Measurements from ENCODE around the gene EIF3I.
A peak's percentile ranks its signal among the peaks of the same experiment; 100 is the strongest.

Gene EIF3I
- 119 to 420 (median 122) reads per million in 3 experiments for total RNA-seq

DNA sequence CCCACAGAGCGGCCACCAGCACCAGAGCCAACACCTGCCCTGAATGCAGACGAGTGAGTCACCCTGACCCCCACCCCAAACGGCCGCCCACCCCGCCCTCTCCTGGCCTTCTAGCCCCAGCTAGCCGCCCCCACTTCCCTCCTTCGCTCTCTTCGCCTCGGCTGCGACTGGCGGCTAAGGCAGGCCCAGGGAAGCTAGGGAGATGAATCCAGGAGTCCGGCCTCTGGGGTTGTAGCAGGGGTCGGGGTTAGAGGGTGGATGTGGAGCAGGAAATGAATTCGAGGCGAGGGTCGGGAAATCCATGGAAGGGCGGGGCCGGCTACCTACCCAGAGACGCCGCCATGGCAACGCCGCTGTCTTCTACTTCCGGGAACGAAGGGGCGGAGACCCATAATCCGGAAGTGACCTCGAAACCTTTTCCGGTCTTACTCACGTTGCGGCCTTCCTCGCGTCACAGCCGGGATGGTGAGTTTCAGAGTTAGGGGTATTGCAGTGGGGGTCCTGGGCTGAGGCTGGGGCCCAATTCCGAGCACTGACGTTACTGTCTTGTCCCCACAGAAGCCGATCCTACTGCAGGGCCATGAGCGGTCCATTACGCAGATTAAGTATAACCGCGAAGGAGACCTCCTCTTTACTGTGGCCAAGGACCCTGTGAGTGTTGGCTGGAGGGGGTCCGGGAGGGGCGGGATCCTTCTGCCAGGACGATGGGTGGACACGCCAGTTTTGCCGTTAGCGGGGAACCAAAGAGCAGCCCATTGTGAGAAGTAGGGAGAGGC, at the start of gene EIF3I, which contains the start of gene TMEM234:
Gene EIF3I, plus strand, starts transcription at position 428 of the 776 bp plus-strand sequence. Its CDS starts 35 bp downstream, at position 463.
Gene TMEM234, minus strand, starts transcription at position 374 of the 776 bp plus-strand sequence. Its CDS starts 31 bp downstream, at position 343.
- peak; percentile 91 for DNase-seq

DNA sequence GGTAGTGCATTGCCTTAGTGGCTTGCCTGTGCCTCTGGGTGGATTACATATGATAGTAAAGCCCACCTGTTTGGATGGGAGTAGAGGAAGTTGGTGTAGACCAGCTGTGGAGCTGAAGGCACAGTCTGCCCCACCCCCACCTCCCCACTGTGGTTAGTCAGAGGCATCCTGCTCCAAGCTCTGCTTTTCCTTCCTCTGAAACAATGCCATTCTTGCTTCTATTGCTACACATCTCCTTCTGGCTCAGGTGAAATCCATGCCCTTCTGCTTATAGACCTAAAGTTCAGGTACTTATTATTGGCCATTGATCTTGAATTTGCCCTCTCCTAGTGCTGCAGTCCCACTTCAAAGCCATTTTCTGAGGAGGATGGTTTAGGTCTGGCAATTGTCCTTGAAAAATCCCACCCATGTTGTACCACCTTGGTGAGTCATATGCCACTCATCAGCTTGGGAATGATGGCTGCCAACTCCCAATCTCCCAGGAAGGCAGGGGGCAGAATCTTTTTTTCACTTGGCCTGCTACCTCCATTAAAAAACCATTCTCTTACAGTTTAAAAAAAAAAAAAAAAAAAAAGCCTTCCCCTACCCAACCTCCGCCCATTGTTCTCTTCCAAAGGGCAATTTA, 49.5 kb upstream of the EIF3I start:
- no peak for DNase-seq

DNA sequence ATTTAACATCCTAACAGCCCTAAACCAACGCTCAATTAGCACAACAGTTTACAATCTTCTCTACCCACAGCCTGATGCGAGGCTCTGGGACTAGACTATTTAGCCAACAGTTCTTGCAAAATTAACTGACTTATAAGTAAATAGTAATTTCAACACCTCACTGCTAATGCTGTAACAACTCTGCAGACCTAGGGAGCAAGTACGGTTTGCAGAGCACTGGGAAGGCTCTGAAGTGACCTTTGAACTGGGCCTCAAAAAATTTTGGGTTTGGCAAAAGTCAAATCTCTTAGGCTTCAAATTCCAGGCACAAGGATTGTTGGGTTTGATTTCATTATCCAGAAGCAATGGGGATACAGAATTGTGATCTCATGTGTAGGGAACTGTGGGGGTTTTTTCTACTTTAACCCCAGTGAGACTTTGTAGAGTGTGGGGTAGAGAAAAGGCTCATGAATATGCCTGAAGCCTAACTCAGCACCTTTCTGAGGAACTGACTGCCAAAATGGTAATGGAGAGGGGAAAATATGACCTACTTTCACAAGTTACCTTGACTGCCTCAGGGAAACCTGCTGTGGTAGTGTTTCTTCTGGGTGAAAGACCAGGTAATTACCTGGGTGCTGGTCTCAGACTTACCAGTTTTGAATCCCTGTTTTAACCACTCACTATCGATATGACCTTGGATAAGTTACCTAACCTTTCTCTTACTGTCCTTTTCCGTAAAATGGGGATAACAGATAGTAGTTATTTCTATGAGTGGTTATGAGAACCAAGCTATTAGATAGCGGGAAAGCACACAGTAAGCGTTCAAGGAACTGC, 43.6 kb upstream of the EIF3I start:
- no peak for DNase-seq

DNA sequence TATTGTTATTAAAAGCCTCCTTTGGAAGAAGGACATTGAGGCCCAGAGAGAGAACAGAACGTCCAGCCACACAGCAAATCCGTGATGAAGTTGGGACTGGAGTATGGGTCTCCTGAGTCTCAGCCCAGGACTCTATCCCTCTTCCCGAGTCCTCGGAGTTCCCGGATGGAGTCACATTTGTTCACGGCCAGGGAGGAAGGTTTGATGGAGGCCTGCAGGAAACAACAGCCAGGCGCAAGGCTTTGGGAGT, 43.1 kb upstream of the EIF3I start:
- DNase-seq, result no peak

DNA sequence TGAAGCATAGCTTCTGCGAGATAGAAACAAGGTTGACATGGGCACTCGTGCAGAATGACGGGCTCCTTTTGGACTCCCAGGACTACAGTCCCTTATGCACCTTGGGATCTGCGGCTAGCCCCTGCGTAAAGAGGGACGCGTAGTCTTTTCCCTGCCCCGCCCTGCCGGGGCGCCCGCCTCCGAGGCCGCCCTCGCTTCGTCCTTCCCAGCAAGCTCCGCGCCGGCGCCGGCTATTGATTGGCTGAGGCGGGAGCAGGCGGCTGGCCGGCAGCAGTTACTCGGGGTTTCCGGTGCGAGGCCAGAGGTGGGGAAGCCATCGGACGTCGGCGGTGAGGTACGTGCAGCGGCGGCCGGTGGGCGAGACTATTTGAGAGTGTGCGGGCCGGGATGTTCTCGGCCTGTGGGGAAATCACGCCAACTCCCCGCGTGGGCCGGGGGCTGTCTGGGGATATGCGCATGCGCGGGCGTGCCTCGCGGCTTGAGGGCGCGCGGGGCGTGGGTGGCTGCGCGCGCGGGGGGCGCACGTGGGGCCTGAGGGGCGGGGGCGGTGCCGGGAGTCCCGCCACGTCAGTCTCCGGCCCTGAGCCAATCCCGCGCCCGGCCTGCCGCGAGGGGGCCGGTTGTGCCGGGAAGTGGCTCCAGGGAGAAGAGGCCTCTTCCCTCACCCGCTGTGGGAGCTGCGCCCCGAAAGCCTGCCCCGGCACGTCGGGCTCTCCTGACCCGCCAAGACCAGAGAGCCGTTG, 42.6 kb upstream of the EIF3I start, which contains the start of gene TXLNA:
Gene TXLNA, plus strand, starts transcription at position 233 of the 743 bp plus-strand sequence. CDS start 671 bp downstream, outside the sequence.
- peak; percentile 84 for DNase-seq

DNA sequence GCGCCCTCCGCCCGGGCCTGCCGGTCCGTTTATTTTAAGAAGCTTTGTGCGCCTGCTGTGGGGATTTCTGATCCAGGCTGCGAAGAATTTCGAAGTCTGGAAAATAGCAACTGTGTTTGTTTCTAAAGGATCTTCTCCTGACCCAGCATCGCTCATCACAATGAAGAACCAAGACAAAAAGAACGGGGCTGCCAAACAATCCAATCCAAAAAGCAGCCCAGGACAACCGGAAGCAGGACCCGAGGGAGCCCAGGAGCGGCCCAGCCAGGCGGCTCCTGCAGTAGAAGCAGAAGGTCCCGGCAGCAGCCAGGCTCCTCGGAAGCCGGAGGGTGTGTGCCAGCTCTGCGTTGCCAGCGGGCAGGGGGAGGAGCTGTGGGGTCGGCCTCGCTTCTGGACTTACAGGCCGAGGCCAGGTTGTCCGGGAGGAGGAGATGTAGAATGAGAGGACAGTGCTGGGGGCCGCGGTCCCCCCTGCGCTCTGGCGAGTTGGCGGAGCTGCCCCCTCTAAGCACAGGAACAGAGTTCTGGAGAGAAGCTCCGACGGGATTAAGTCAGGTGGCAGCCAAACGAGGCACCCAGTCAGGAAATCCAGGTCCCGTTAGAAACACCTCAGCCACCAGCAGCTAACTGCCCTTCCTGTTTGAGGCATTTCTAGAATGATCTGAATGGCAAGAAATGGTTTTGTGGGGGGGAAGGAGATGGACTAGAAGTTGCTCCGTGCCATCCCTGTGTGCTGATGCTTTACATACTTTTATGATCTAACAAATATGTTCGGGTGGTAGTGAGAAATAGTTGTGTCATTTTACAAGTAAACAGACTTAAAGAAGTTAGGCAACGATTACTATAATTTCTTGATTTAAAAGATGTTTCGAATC, 41.8 kb upstream of the EIF3I start:
- no peak for DNase-seq

- no peak for DNase-seq
These were observed 41.1 kb upstream of the EIF3I start for GRCh38 chr1:32181065-32181464.

GRCh38 chr1:32181563-32181962, 40.6 kb upstream of the EIF3I start:
- no peak for DNase-seq

DNA sequence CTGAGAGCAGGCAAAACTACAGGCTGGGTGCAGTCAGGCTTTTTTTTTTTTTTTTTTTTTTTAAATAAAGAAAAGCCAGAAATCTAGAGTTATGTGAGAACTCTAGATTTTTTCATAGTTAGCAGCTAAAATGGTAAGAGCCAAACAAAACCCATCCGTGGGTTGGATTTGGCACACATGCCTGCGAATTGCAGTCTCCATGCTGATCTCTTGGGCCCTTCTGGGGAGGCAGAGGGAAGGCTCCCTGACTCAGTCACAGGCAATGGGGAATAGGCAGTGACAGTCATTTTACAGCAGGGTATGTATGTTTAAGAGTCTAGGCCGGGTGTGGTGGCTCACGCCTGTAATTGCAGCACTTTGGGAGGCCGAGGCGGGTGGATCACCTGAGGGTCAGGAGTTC, 40.1 kb upstream of the EIF3I start:
- no peak for DNase-seq

DNA sequence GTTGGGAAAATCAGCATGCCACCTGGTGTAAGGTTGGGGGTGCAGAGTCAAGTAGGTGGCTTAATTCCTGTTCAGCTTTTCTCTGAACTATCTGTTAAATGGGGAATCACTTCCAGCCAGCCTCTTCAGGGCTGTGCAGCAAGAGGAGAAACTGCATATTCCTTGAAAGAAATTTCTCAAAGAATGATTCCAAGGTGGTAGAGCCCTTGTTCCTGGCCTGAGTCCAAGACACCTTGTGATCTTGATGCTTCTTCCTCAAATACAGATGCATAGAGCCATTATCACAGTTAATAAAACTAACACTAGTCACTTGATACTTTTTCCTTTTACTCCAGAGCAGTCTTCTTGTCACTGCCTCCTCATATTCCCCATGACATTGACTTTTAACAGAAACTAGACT, 37.6 kb upstream of the EIF3I start:
- no peak for DNase-seq

DNA sequence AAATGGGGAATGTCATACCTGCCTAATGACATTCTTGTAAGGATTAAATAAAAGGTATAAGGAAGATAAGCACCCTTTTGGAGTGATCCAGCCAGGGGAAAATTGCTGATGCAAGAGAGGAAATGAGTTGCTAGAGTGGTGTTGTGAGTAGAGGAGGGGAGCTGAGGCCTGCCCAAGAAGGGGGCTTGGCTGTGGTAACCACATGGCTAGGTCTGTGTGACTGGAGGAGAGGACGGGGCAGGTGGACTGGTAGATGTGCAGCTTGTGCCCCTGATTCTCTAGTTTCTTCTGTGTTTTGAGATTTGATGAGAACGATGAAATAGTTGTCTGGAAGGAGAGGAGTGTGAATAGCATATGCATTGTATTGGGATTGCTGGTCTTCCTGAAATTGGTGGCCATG, 36.1 kb upstream of the EIF3I start:
- no peak for DNase-seq

GRCh38 chr1:32186491-32186890, 35.7 kb upstream of the EIF3I start:
- DNase-seq, result no peak

GRCh38 chr1:32187850-32188249, 34.4 kb upstream of the EIF3I start:
- DNase-seq, result no peak

DNA sequence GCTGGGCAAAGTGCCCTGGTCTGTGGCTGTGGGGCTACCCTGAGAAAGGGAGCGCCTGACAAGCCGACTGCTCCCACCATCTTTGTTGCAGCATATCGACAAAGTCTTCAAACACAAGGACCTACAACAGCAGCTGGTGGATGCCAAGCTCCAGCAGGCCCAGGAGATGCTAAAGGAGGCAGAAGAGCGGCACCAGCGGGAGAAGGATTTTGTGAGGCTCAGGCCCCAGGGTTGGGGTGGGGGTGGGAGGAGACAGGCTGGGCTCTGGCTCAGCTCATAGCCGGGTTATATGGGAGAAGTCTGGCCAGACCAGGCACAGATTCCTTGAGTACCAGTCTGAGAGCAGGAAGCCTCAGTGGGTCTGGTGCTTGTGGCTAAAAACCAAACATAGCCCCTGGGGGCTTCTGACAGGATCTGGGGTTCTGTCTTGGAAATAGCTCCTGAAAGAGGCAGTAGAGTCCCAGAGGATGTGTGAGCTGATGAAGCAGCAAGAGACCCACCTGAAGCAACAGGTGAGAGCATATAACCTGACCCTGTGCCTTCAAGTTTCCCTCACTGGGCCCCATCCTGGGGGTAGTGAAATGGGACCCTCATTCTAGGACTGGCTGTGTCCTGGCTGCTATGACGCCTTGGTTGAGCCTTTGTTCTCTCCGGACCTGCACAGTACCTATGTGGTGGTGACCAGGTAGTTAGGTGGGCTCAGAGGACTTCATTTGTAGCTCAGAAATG, 29.8 kb upstream of the EIF3I start:
- DNase-seq, result no peak

- DNase-seq, result no peak
These were observed 27.2 kb upstream of the EIF3I start for GRCh38 chr1:32194984-32195383.

DNA sequence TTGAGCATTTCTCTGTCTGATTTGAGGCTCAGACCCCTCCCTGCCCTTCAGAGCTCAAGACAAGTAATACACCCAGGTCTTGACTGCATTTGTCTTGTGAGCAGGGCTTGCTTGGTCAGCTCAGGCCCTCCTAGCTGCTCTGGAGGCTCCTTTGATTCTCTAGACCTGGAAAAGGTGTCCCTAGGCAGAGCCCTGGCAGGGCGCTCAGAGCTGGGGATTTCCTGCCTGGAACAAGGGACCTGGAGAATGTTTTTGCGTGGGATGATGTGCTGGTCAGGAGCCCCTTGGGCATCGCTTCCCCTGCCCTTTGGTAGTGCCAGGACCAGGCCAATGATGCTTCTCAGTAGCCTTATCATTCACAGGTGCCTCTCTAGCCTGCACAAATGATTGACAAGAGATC, 26.7 kb upstream of the EIF3I start:
- DNase-seq, result no peak

DNA sequence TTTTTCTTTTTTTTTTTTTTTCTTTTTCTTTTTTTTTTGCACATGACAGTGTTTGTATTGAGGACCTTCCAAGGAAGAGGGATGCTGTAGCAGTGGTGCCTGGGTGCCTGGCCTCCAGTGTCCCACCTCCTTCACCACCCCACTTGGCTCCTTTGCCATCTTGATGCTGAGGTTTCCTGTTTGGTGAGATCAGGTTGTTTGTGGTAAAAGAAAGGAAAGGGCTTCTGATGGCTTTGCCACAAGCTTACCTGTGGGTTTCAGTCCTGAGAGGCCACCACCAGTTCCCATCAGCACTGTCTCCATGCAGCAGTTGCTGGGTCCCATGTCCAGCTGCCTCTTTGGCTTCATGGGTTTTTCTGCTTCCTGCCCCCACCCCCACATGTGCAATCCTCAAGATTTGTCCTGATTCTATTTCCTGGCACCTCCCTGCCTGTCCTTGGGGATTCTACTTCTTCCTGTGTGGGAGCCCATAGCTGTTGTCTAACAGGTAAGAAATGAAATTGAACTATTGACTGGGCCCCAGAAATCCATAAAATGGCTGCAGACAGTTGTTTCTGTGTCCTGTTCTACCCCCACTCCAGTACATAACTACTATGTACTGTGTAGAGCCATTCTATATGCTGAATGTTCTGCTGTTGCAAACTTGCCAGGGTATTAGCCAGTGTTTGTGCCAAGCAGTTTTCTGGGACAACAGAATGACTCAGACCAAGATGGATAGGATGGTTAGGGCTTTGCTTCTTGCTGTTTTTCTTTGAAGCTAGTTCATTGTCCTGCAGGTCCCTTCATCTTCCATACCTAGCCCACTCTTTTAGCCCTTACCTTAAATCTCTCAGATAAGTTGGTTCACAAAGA, 26.0 kb upstream of the EIF3I start:
- peak; percentile 39 for DNase-seq

- no peak for DNase-seq
These were observed 25.1 kb upstream of the EIF3I start for GRCh38 chr1:32197074-32197473.

- no peak for DNase-seq
These were observed 24.4 kb upstream of the EIF3I start for GRCh38 chr1:32197837-32198236.

Data from central memory CD4-positive, alpha-beta T cell (primary cell).